Measurements from ENCODE around the gene NOLC1.
A peak's percentile ranks its signal among the peaks of the same experiment; 100 is the strongest.

The NOLC1 gene

GRCh38 chr10:102198027-102198426 lies 45.8 kb downstream of the NOLC1 start:
- no peak overlapping the region for H2BK120ac ChIP-seq (ENCODE audit: low read depth, low read length)
- H4K91ac ChIP-seq (ENCODE audit: low read length) = no peak overlapping the region
- WGBS = 83% methylated on average over 2 of the region's 2 CpGs
- H3K18ac ChIP-seq (ENCODE audit: low read depth in 1 of 2, low read length in 2 of 2) = no peak overlapping the region
- no peak for DNase-seq
- H2AK5ac ChIP-seq (ENCODE audit: low read length, severe bottlenecking) = no peak overlapping the region
- H3K9me3 ChIP-seq (ENCODE audit: control insufficient read depth, low read length) = no peaks in the 10 kb centered on the region
- no peaks in the 10 kb centered on the region for H3K79me1 ChIP-seq (replicated peaks; ENCODE audit: low read length, poor library complexity, severe bottlenecking)
- no peak overlapping the region for H3K27ac ChIP-seq (ENCODE audit: low read length, poor library complexity, severe bottlenecking)
- no peaks in the 10 kb centered on the region for H3K4me1 ChIP-seq (ENCODE audit: control insufficient read depth, insufficient read depth, low read depth, low read length)
- no peak overlapping the region for H3K4me2 ChIP-seq (ENCODE audit: low read length, poor library complexity, severe bottlenecking)
- H3K36me3 ChIP-seq (ENCODE audit: control insufficient read depth in 1 of 2, insufficient read depth in 2 of 2, low read depth in 1 of 2, low read length in 2 of 2) = no peaks in the 10 kb centered on the region
- no peak overlapping the region for H3K23ac ChIP-seq (ENCODE audit: low read length in 2 of 2)
- H2AFZ ChIP-seq (ENCODE audit: low read depth, low read length) = no peak overlapping the region
- no peak overlapping the region for H2BK5ac ChIP-seq (ENCODE audit: low read depth, low read length, poor library complexity, severe bottlenecking)
- no peak overlapping the region for H4K8ac ChIP-seq (ENCODE audit: low read length)
- no peak overlapping the region for H3K9ac ChIP-seq (ENCODE audit: low read length)
- no peak overlapping the region for H3K14ac ChIP-seq (ENCODE audit: low read length in 2 of 2)
- H2BK12ac ChIP-seq (ENCODE audit: low read length in 2 of 2) = no peak overlapping the region
- no peak overlapping the region for H3K4me3 ChIP-seq (ENCODE audit: insufficient read depth in 1 of 2, low read depth in 1 of 2, low read length in 2 of 2)
- H3K4ac ChIP-seq (ENCODE audit: low read depth in 1 of 2, low read length in 2 of 2) = no peak overlapping the region
- no peak overlapping the region for H2BK15ac ChIP-seq (ENCODE audit: low read depth, poor library complexity, severe bottlenecking)
- peaks cover 6 to 20% of the 10 kb centered on the region in 2 experiments for H3K27me3 ChIP-seq (ENCODE audit: control insufficient read depth in 1 of 2, insufficient read depth in 1 of 2, low read length in 2 of 2)

DNA sequence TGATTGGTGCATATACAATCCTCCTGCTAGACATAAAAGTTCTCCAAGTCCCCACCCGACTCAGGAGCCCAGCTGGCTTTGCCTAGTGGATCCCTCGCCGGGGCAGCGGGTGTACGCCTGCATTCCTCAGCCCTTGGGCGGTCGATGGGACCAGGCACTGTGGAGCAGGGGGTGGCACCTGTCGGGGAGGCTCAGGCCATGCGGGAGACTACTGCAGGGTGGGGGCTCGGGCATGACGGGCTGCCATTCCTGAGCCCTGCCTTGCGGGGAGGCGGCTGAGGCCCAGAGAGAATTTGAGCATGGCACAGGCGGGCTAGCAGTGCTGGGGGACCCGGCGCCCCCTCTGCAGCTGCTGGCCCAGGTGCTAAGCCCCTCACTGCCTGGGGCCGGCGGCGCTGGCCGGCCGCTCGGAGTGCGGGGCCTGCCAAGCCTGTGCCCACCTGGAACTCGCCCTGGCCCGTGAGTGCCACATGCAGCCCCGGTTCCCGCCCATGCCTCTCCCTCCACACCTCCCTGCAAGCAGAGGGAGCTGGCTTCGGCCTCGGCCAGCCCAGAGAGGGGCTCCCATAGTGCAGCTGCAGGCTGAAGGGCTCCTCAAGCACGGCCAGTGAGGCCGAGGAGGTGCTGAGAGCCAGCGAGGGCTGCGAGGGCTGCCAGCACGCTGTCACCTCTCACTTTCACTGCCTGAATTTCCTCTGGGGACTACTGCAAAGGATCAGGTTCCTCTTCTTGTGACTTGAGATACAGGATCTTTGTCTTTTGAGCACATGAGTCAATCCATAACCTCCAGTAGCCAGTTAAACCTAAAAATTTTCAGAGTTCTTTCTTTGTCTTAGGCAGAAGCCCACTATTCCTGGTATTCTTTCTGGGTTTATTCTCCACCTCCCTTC lies 48.8 kb downstream of the NOLC1 start:
- Histone ChIP-seq H3K9ac (ENCODE audit: low read length) (no peak overlapping the region), H4K91ac (ENCODE audit: low read length) (no peak overlapping the region), H3K4me1 (ENCODE audit: control insufficient read depth, insufficient read depth, low read depth, low read length) (no peaks in the 10 kb centered on the region), H2BK120ac (ENCODE audit: low read depth, low read length) (no peak overlapping the region), H3K4me3 (ENCODE audit: insufficient read depth in 1 of 2, low read depth in 1 of 2, low read length in 2 of 2) (no peak overlapping the region), H3K4me2 (ENCODE audit: low read length, poor library complexity, severe bottlenecking) (no peak overlapping the region), H3K36me3 (ENCODE audit: control insufficient read depth in 1 of 2, insufficient read depth in 2 of 2, low read depth in 1 of 2, low read length in 2 of 2) (no peaks in the 10 kb centered on the region), H3K23ac (ENCODE audit: low read length in 2 of 2) (no peak overlapping the region), H2BK15ac (ENCODE audit: low read depth, poor library complexity, severe bottlenecking) (no peak overlapping the region), H3K79me1 (replicated peaks; ENCODE audit: low read length, poor library complexity, severe bottlenecking) (no peaks in the 10 kb centered on the region), H3K4ac (ENCODE audit: low read depth in 1 of 2, low read length in 2 of 2) (no peak overlapping the region), H2BK12ac (ENCODE audit: low read length in 2 of 2) (no peak overlapping the region), H2BK5ac (ENCODE audit: low read depth, low read length, poor library complexity, severe bottlenecking) (no peak overlapping the region), H4K8ac (ENCODE audit: low read length) (no peak overlapping the region), H3K27me3 (ENCODE audit: control insufficient read depth in 1 of 2, insufficient read depth in 1 of 2, low read length in 2 of 2) (peaks cover 6 to 23% of the 10 kb centered on the region in 2 experiments), H2AFZ (ENCODE audit: low read depth, low read length) (no peak overlapping the region), H3K14ac (ENCODE audit: low read length in 2 of 2) (peak overlapping the region in 1 of 2 experiments; percentile 41), H3K18ac (ENCODE audit: low read depth in 1 of 2, low read length in 2 of 2) (no peak overlapping the region), H3K27ac (ENCODE audit: low read length, poor library complexity, severe bottlenecking) (no peak overlapping the region), H3K9me3 (ENCODE audit: control insufficient read depth, low read length) (no peaks in the 10 kb centered on the region), H2AK5ac (ENCODE audit: low read length, severe bottlenecking) (no peak overlapping the region)
- 87% methylated on average over 33 of the region's 34 CpGs for WGBS
- no peak for DNase-seq

- H3K23ac ChIP-seq (ENCODE audit: low read length in 2 of 2) = no peak overlapping the region
- H3K36me3 ChIP-seq (ENCODE audit: control insufficient read depth in 1 of 2, insufficient read depth in 2 of 2, low read depth in 1 of 2, low read length in 2 of 2) = no peaks in the 10 kb centered on the region
- no peak overlapping the region for H3K4me2 ChIP-seq (ENCODE audit: low read length, poor library complexity, severe bottlenecking)
- H3K9ac ChIP-seq (ENCODE audit: low read length) = no peak overlapping the region
- no peaks in the 10 kb centered on the region for H3K4me1 ChIP-seq (ENCODE audit: control insufficient read depth, insufficient read depth, low read depth, low read length)
- no peaks in the 10 kb centered on the region for H3K9me3 ChIP-seq (ENCODE audit: control insufficient read depth, low read length)
- no peak overlapping the region for H3K4me3 ChIP-seq (ENCODE audit: insufficient read depth in 1 of 2, low read depth in 1 of 2, low read length in 2 of 2)
- 33% methylated on average over 1 of the region's 1 CpG for WGBS
- no peak overlapping the region for H2AFZ ChIP-seq (ENCODE audit: low read depth, low read length)
- no peak overlapping the region for H2BK5ac ChIP-seq (ENCODE audit: low read depth, low read length, poor library complexity, severe bottlenecking)
- no peak overlapping the region for H3K14ac ChIP-seq (ENCODE audit: low read length in 2 of 2)
- no peak overlapping the region for H4K91ac ChIP-seq (ENCODE audit: low read length)
- H2AK5ac ChIP-seq (ENCODE audit: low read length, severe bottlenecking) = no peak overlapping the region
- no peak overlapping the region for H3K27ac ChIP-seq (ENCODE audit: low read length, poor library complexity, severe bottlenecking)
- H2BK15ac ChIP-seq (ENCODE audit: low read depth, poor library complexity, severe bottlenecking) = no peak overlapping the region
- peaks cover 6 to 18% of the 10 kb centered on the region in 2 experiments for H3K27me3 ChIP-seq (ENCODE audit: control insufficient read depth in 1 of 2, insufficient read depth in 1 of 2, low read length in 2 of 2)
- H3K4ac ChIP-seq (ENCODE audit: low read depth in 1 of 2, low read length in 2 of 2) = no peak overlapping the region
- no peak overlapping the region for H3K18ac ChIP-seq (ENCODE audit: low read depth in 1 of 2, low read length in 2 of 2)
- DNase-seq = no peak
- no peak overlapping the region for H2BK120ac ChIP-seq (ENCODE audit: low read depth, low read length)
- no peak overlapping the region for H2BK12ac ChIP-seq (ENCODE audit: low read length in 2 of 2)
- no peak overlapping the region for H4K8ac ChIP-seq (ENCODE audit: low read length)
- H3K79me1 ChIP-seq (replicated peaks; ENCODE audit: low read length, poor library complexity, severe bottlenecking) = no peaks in the 10 kb centered on the region
Observed at GRCh38 chr10:102202386-102202785, 50.2 kb downstream of the NOLC1 start.

GRCh38 chr10:102208311-102209035 lies 56.3 kb downstream of the NOLC1 start:
- H3K4me3 ChIP-seq (ENCODE audit: insufficient read depth in 1 of 2, low read depth in 1 of 2, low read length in 2 of 2) = no peak overlapping the region
- no peak overlapping the region for H3K23ac ChIP-seq (ENCODE audit: low read length in 2 of 2)
- H3K27me3 ChIP-seq (ENCODE audit: control insufficient read depth in 1 of 2, insufficient read depth in 1 of 2, low read length in 2 of 2) = peaks cover 0 to 2% of the 10 kb centered on the region in 2 experiments
- no peaks in the 10 kb centered on the region for H3K9me3 ChIP-seq (ENCODE audit: control insufficient read depth, low read length)
- no peak for DNase-seq
- H4K91ac ChIP-seq (ENCODE audit: low read length) = no peak overlapping the region
- no peak overlapping the region for H3K4me2 ChIP-seq (ENCODE audit: low read length, poor library complexity, severe bottlenecking)
- WGBS = 74% methylated on average over 4 of the region's 5 CpGs
- H3K79me1 ChIP-seq (replicated peaks; ENCODE audit: low read length, poor library complexity, severe bottlenecking) = no peaks in the 10 kb centered on the region
- no peak overlapping the region for H3K4ac ChIP-seq (ENCODE audit: low read depth in 1 of 2, low read length in 2 of 2)
- H2AFZ ChIP-seq (ENCODE audit: low read depth, low read length) = no peak overlapping the region
- H2BK15ac ChIP-seq (ENCODE audit: low read depth, poor library complexity, severe bottlenecking) = no peak overlapping the region
- H3K9ac ChIP-seq (ENCODE audit: low read length) = no peak overlapping the region
- H2AK5ac ChIP-seq (ENCODE audit: low read length, severe bottlenecking) = no peak overlapping the region
- H2BK5ac ChIP-seq (ENCODE audit: low read depth, low read length, poor library complexity, severe bottlenecking) = no peak overlapping the region
- H3K18ac ChIP-seq (ENCODE audit: low read depth in 1 of 2, low read length in 2 of 2) = no peak overlapping the region
- no peak overlapping the region for H3K14ac ChIP-seq (ENCODE audit: low read length in 2 of 2)
- no peak overlapping the region for H2BK12ac ChIP-seq (ENCODE audit: low read length in 2 of 2)
- H4K8ac ChIP-seq (ENCODE audit: low read length) = no peak overlapping the region
- no peaks in the 10 kb centered on the region for H3K4me1 ChIP-seq (ENCODE audit: control insufficient read depth, insufficient read depth, low read depth, low read length)
- H3K36me3 ChIP-seq (ENCODE audit: control insufficient read depth in 1 of 2, insufficient read depth in 2 of 2, low read depth in 1 of 2, low read length in 2 of 2) = no peaks in the 10 kb centered on the region
- H3K27ac ChIP-seq (ENCODE audit: low read length, poor library complexity, severe bottlenecking) = no peak overlapping the region
- no peak overlapping the region for H2BK120ac ChIP-seq (ENCODE audit: low read depth, low read length)
